OCI-M2 (cell line): ENCODE measurements around the gene RABGAP1.

ENCODE experiments used
- DNase-seq: peaks from one replicate; lab custom pipeline; 2025; ENCODE audit not compliant: unreplicated experiment; lab: John Stamatoyannopoulos, UW

Gene RABGAP1

DNA sequence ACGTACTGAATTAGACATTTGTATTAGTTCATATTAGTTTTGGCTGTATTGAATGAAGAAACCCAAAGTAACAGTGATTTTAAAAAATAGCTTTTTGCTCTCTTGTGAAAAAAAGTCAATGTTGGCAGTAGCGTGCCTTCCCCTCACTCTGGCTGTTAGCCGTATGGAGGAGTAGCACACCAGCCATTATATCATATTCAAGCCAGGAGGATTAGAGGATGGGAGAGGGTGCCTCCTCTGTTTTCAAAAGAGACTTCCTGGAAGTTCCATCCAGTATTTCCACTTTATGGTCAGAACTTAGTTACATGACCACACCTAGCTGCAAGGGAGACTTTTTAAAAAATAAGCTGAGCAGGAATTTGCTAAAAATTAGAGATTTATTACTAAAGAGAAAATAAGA lies 133.8 kb downstream of the RABGAP1 start:
- no peak for DNase-seq

GRCh38 chr9:123080444-123080843 lies 139.6 kb downstream of the RABGAP1 start:
- no peak for DNase-seq

DNA sequence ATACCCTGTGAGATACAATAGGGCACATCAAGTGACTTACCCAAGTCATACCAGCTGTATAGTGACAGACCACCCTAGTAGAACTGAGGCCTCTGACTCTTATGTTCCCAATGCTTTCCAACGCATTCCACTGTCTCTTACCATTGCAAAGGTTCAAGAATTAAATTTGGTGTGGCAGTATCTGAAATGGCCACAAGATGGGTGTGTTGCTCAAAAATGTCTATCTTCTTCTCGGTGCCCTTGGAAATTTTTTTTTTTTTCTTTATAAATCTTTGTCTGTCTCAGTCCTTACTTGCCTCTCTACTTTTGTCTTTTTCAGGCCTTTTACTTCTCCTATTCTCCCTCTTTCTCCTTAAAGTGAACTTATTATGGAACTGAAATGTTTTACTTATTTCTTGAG lies 141.0 kb downstream of the RABGAP1 start:
- no peak for DNase-seq

DNA sequence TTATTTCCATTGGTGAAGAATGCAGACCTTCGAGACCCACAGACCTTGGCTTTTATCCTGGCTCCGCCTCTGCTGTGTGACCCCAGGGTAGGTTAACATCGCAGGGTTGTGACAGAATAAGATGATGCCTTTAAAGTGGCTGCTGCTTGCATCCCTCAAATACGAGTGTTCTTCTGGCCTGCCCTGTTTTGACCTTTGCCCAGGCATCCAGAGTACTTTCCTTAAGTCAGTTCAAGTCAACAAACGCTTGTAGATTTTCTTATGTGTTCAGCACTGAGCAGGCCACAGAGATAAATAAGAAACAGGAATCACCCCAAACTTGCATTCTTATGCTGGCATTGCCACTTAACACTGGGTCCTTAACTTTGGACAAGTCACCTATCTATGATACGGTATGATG lies 142.9 kb downstream of the RABGAP1 start:
- DNase-seq: no peak

DNA sequence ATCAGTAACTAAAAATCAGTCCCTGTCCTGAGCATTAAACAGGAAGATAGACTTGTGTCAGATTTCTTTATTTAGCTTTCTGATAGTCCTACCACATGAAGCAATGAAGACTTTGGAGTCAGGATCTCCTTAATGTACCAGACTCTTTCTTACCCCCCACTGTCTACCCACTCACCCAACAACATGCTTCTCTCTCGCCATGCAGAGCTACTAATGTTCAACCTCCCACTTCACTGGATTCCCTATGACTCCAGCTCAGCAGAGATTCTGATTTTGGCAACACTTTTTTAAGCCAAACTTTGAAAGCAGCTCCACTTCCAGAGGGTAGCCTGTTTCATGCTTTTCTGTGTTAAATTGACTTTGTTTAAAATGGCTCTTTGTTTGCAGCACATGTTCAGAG lies 143.4 kb downstream of the RABGAP1 start:
- DNase-seq: no peak

GRCh38 chr9:123085916-123086315 lies 145.1 kb downstream of the RABGAP1 start:
- DNase-seq: no peak

DNA sequence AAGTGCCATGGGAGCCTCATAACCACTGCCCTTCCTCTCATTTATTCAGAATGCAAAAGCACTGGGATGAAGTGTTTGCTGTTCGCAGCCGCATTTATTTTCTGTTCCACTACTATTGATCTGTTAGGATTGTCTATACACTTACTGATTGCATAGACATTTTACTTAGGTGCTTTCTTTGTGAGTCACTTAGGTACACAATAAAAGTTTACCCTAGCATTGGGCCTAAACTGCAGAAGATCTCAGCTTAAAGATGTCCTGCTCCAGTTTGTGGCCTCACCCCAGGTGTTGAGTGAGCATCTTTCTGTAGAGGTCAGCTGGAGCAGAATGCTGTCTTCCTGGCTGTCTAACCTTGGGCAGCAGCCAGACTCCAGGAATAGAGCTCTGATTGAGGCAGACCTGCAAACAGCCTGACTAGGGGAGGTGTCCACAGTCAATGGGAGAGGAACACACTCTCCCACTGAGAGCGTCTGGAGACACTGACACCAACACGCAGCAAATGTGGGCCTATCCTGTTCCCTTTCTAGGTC lies 146.6 kb downstream of the RABGAP1 start:
- no peak for DNase-seq

DNA sequence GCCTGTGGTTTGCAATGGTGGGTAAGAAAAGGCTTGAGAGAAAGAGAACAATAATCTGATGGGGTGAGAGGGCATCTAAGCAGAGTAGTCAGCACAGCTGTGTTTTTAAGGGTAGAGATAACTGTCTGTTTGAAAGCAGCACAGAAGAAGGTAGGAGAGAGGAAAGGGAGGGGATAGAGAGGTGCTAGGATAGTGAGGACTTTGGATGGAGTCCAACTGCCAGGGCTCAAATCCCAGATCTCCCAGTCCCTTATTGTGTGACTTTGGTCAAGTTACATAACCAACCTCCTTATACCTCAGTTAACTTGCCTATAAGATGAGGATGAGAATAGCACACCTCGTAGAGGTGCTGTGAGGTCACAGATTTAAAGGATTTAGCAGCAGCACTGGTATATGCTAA lies 148.2 kb downstream of the RABGAP1 start:
- DNase-seq: no peak

- DNase-seq: no peak
Measured at GRCh38 chr9:123089790-123090189, 149.0 kb downstream of the RABGAP1 start.

DNA sequence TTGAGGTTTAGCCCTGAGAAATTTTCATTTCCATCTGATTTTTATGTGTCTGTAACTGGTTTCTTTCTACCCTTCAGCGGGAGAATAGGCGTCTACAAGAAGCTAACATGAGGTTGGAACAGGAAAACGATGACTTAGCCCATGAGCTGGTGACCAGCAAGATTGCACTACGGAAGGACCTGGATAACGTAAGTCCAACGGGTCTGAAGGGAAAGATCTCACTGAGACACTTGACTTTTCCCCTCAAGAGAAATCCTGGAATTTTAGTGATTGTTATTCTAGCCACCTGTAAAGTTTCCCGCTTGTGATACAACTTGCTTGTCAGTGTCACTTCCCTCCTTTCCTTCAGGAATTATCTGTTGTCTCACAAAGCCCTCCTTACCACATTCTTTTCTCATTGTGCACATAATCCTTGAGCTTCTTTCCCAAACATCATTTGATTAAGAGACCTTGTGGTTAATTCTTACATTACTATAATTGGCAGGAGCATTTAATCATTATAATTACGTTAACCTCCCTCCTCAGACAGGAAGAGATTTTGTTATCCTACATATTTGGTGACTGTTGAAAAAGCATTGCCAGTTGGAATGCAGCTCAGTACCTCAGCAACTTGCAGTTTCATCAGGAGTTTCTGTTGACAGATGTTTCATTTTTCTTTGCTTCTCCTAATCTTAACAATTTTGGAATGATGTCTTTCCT lies 149.5 kb downstream of the RABGAP1 start:
- no peak for DNase-seq

DNA sequence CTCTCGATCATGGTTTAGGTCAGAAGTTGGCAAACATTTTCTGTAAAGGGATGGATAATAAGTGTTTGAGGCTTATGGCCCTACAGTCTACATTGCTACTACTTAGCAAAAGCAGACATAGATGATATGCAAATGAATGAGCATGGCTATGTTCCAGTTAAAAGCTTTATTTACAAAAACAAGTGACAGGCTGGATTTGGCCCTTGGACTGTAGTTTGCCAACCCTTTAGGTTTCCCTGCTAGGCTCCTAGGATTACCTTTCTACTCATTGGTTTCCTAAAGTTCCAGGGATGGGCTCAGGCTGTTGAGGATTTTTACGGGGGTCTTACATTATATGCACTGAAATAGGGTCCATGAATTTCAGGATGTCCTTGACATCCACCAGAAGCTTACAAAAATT lies 150.1 kb downstream of the RABGAP1 start:
- no peak for DNase-seq

DNA sequence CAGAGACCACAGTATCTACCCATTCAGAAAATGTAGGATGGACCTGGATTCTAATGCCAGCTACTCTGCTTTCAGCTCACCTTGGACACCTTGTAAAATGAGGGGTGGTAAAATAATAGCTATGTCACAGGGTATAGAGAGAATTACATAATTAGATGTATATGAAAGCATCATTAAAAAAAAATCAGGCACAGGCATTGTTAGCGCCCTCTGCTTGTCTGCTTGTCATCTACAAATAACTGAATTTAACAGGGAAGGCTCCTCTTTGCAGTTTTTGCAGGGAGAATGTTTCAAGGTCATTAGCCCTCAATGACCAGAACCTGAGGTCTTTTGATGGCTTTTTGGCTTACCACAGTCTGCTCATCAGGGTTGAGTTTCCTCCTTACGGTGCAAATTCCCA lies 150.6 kb downstream of the RABGAP1 start:
- no peak for DNase-seq

DNA sequence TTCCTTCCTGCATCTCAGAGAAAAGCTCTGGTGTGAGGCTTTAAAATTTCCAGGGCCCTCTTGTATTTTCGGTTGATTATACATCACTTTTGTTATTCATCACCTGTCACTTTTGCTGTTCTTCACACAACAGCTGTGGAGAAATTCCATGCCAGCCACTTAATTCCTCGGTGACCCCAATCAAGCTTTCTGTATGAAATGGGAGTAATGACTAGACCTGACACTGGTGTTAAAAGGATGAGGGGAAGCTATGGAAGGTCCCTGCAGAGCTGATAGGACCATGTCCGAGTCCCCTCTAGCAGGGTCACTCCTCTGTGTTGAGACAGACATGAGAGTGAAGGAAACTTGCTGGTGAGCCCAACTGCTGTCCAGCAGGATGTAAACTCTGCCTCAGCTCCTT lies 152.3 kb downstream of the RABGAP1 start:
- no peak for DNase-seq

DNA sequence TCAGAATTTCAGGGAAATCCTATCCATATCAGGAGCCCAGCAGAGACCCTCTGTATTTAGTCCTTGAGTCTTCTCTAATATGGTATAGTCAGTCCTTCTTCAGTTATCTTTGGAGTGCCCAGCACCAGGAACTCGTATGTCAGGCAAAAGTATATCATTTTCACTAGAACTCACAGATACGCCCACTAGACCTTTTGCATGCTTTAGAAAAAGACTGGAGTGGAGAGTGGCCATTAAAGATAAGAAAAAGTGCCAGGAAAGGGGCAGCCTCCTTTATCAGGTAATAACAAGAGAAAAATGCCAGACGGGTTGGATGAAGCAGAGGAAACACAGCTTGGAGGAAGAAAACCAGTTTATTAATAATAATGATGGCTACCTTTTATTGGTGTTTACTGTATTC lies 156.2 kb downstream of the RABGAP1 start:
- DNase-seq: no peak

DNA sequence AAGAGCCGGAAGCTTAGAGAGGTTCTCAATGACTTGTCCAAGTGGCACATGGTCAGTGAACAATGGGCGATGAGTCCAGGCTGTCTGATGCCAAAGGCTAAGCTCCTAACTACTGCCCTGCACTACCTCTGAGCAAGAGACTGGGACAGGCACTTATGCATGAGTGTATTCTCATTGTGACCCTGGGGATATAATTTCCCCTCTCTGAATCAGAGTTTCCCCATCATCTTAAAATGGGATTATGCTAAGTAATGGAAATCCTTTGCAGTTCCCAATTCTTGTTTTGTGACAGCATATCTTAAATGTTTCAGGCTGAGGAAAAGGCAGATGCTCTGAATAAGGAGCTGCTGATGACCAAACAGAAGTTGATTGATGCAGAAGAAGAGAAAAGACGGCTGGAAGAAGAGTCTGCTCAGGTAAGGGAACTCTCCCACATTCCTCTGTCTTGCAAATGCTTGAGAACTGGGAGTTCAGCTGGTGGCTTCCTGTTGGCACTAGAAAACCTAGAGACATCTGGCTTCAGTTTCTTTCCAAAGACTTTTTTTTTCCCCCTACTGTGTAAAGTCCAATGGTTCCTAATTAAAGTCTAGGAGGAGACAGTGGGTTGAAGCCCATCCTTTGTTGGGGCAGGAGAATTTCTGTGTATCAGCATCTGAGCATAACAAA lies 156.7 kb downstream of the RABGAP1 start:
- DNase-seq: no peak

GRCh38 chr9:123098096-123098459 lies 157.3 kb downstream of the RABGAP1 start:
- no peak for DNase-seq

DNA sequence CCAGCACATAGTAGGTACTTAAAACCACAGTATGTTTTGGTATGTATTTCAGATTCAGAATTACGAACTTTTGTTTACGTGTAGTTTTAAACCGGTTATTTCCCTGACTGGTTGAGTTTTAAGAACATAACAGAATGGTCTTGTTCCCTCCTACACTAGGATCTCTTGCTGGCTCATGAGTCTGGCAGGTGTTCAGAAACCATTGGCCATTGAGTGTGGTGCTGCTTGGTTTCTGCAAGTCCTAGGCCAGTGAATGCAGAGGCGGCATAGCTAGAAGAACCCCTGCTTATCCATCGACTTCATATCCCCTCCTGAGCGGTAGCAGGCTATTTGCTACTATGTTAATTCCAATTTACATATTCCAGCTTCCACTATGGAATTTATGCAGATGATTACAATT lies 158.2 kb downstream of the RABGAP1 start:
- no peak for DNase-seq

DNA sequence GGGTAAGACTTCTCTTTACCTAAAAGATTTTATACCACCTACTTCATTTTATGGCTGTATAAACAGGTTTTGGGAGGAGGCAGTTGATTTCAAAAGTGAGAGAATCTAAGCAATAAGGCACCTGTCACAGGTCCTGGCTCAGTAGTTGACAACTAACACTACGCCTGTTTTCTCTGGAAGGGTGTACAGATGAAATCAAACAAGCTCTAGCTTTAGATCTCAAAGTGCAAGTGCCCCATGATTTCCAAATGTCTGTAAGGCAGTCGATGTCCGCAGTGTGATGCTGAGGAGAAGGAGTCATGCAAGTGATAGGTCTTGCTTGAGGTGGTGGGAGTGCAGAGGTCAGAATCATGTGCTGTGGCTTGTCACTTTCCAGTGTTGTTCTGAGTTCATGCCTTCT lies 158.7 kb downstream of the RABGAP1 start:
- no peak for DNase-seq

DNA sequence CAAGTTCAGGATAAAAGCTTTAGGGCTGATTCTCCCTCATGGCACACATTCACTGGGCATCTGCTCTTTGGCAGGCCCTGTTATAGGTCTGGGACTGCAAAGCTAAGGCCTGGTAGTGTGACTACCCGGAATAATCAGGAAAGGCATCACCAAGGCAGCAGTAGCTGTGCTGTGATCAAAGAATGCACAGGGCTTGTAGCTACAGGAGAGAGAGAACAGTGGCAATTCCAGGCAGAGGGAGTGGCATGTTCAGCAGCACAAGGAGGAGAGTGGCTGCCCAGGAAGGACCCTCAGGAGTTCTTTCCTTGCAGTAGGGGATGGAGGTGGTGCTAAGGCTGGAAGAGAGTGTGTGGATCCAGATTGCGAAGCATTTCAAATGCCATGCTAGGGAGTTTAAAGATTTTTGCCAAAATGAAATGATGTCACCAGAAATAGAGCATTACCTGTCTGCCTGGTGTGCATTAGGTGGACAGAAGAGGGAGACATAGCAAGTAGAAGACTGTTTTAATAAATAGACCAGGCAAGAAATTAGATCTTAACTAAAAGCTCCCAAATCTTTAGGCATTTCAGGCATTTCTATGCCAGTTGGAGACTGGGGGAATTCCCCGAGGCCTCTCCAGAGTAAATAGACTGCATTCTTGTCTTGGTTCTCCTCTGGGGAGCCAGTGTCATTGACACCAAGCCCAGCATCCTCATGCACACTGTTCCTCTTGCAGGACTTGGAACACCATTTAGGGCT lies 161.7 kb downstream of the RABGAP1 start:
- DNase-seq: no peak

- no peak for DNase-seq
Measured at GRCh38 chr9:123104807-123105206, 164.0 kb downstream of the RABGAP1 start.

DNA sequence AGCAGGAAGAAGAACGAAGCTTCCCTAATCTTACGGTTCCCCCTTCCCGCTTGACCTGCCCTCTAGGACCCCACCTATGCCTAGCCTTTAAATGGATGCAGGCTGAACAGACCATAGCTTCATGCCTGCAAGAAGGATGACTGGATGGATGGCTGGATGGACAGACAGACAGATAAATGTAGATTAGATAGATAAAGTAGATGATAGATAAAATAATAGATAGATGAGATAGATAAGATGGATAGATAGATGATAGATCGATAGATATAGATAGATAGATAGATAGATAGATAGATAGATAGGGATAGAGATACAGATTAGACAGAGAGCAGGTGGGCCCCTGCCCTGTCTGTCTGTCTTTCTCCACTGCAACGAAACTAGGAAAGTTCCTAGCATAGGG lies 164.7 kb downstream of the RABGAP1 start:
- no peak for DNase-seq

DNA sequence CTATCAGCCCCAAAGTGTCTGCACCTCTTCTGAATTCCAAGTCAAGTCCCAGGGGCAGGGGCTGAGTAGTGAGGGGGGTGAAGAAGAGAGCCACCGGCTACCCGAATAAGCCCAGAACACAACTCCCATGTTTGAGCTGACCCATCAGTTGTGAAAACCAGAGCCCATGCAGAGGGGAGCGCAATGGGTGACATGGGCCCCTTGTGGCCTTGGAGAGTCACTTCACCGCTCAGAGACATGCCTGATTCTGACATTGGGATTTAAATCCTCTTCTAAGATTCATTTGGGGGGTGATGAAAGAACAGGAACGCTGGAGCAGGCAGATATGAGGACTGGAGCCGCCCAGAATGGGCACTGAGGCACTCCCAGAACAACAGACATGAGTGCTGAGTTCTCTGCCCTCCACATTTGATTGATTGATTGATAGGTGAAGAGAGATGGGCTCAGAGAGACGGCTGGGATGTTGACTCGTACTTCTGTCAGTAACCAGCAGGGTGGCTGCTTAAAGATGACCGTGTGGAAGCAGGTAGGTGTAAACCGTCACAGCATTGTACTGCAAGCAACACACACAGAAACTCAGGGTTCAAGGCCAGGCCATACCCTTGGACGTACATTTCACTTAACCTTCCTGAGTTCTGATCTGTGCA lies 166.9 kb downstream of the RABGAP1 start:
- no peak for DNase-seq
